ENCODE results near the gene TBC1D17.

- TF ChIP-seq POLR2A (IDR thresholded peaks at IDR 0.05): no peak
- TF ChIP-seq, protein P1, sequence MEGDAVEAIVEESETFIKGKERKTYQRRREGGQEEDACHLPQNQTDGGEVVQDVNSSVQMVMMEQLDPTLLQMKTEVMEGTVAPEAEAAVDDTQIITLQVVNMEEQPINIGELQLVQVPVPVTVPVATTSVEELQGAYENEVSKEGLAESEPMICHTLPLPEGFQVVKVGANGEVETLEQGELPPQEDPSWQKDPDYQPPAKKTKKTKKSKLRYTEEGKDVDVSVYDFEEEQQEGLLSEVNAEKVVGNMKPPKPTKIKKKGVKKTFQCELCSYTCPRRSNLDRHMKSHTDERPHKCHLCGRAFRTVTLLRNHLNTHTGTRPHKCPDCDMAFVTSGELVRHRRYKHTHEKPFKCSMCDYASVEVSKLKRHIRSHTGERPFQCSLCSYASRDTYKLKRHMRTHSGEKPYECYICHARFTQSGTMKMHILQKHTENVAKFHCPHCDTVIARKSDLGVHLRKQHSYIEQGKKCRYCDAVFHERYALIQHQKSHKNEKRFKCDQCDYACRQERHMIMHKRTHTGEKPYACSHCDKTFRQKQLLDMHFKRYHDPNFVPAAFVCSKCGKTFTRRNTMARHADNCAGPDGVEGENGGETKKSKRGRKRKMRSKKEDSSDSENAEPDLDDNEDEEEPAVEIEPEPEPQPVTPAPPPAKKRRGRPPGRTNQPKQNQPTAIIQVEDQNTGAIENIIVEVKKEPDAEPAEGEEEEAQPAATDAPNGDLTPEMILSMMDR (IDR thresholded peaks at IDR 0.05): no peak
- TF ChIP-seq EP300 (IDR thresholded peaks at IDR 0.05): no peak
Observed at GRCh38 chr19:49844138-49845095, 33.1 kb upstream of the TBC1D17 start.
